Hematopoietic multipotent progenitor cell treated with erythropoietin and hydrocortisone succinate and interleukin-3 and kit ligand, for 4 days (in vitro differentiated cells): Measurements from ENCODE around the gene MAST3.

Experiments used
- DNase-seq: peaks from one replicate; pipeline ENCODE4 v3.0.0-alpha.2; 2015

Gene MAST3

GRCh38 chr19:18193388-18194180, 96.0 kb downstream of the MAST3 start:
- peak; percentile 41 for DNase-seq

GRCh38 chr19:18194181-18194530, 96.6 kb downstream of the MAST3 start:
- no peak for DNase-seq

- peak; percentile 75 for DNase-seq
These were observed 97.1 kb downstream of the MAST3 start for GRCh38 chr19:18194554-18195238.

- no peak for DNase-seq
These were observed 98.9 kb downstream of the MAST3 start for GRCh38 chr19:18196511-18196845.

GRCh38 chr19:18197306-18197705, 99.7 kb downstream of the MAST3 start:
- no peak for DNase-seq

GRCh38 chr19:18197941-18198340, 100.4 kb downstream of the MAST3 start:
- DNase-seq = no peak

- DNase-seq = no peak
These were observed 100.8 kb downstream of the MAST3 start for GRCh38 chr19:18198374-18198773.
